Measurements from ENCODE around the gene GPR50.

GRCh38 chrX:151167791-151168345 lies 8.5 kb upstream of the GPR50 start:
- TF ChIP-seq CTCF (IDR thresholded peaks at IDR 0.05) (no peak), POLR2A (IDR thresholded peaks at IDR 0.05) (no peak), POLR2AphosphoS5 (IDR thresholded peaks at IDR 0.05) (no peak)

All from prostate gland (tissue), 2 donors.